Ureter (tissue), 1 donor: ENCODE results near the gene ANKS4B. TPM values are rescaled to one million over a fixed set of nuclear protein-coding genes. Genes with fewer than 3 reads are reported as not detected.
A peak's percentile ranks its signal among the peaks of the same experiment; 100 is the strongest.
"Not testable (repeated sequence)": the region's sequence is repeated elsewhere in the genome, so short reads cannot be mapped to it uniquely, and the experiment has no call there.

Source experiments
- DNase-seq: peaks from one replicate; pipeline ENCODE4 v3.0.0-alpha.2; 2020; ENCODE audit warnings: low spot score
- total RNA-seq: library from RNA; stranded (reverse); gene quantifications from one replicate; pipeline ENCODE4 v1.2.4, GENCODE V29; 2023
- donor health status: DM: yes; HTN: yes; CAD: no.

Gene ANKS4B
- total RNA-seq, 1 donor from 2014 or later, result not detected

DNA sequence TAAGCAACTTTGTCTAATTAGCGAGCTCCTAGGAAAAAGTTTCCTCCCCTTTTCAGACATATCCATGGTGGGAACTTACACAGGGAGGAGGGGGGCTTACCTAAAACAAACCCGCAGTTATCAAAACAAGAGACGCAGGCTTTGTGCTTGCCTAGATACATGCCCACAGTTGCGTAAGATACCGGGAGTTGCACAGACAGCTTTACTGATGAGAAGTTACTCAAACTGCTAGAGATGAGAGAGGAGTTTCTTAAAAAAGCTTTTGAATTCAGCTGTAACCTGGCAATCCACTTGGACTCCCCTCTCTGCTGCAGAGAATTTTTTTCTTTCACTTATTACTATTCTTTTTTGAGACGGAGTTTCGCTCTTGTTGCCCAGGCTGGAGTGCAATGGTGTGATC, 15.3 kb upstream of the ANKS4B start:
- DNase-seq, result no peak

DNA sequence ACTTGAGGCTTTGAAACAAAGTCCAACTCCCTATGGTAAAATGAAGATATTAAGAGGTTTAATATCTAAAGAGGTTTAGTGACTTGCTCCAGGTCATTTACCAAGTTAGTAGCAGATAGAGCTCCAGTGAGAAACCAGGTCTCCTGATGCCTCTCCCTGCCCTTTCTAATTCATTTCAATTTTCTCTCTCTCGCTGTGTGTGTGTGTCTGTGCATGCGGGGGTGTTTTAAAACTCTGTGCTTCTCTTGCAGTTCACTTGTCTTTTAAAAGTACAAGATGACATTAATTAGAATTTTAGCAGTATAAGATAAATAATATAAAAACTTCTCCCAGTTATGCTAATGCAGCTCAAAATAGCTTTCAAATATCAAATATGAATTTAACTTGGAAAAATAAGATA, 13.9 kb upstream of the ANKS4B start:
- DNase-seq, result no peak

DNA sequence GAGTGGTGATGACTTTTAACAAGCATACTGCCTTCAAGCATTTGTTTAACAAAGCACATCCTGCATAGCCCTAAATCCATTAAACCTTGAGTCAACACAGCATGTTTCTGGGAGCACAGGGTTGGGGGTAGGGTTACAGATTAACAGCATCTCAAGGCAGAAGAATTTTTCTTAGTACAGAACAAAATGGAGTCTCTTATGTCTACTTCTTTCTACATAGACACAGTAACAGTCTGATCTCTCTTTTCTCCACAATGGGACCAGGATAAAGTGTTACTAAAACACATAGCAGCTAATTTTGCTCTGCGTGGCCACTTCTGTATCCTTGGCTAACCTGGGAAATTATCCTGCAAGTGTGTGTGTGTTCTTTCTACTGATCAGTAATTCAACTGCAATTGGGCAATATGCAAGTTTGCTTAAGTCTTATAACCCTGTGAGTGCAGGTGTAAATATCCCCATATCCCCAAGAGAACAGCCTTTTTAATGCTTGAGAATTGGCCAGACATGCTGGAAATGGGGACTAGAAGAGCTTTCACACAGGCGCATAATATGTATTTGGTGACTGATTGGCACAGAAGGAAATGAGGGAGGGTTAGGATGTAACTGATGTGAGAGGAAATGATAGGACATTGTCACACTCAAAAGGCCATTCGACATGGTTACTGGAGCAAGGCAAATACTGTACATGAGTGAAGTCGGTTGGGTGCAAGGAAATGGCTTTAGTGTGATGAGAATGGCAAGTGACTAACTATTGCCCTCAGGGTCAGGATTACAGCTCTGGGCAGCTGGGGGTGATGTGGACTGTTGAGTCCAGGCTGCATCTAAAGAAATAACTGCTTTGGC, 10.8 kb upstream of the ANKS4B start:
- no peak for DNase-seq

DNA sequence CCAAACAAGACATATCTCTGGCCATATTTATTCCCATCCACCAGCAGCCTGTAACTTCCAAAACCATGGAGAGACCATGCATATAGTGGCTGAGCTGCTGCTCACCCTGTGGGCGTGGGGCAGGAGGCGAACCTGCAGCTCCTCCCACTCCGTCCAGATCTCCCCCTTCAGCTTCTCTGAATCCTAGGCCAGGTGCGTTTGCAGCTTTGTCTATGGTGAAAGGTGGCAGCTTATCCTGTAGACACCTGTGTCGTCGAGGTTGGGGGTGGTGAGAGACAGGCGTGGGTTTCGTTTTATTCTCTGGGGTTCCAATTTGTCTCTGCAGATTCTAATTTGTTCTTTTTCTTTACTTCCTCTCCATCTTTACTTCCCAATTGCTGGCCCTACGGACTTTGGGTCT, 9.7 kb upstream of the ANKS4B start:
- DNase-seq, result no peak

DNA sequence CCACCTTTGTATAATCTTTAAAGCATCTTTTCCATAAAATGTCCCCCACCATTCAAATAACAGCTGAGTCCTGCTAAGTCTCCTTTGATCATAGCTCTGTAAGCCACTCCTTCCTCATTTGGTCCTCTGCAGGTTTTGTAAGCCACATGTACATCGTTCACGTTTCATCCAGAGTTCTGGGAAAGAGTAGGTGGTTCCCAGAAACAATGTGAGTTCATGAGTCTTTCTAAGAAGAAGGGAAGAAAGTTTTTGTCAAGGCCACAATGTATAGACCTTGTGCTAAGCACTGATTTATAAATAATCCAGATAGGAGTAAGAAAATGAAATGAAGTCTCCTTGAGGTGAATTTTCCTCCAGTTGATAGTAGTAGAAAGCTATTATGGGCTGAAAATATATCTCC, 8.7 kb upstream of the ANKS4B start:
- DNase-seq, result no peak

DNA sequence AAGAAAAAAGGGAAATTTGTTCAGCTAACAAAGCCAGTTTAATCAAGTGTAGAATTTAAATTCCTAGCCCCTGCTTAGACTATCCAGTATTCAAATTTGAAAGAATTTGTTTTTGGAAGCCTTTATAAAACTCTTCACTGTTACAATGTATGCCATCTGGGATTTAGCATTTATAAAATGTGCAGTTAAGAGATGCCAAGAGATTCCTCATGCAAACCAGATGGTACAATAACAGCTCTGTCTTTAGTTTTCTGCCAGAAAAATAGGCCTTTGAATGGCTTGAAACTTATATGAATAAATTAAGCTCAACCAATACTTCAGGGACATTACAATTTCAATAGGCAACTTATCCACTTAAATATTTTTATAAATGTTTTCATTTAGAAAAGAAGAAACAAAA, 6.8 kb upstream of the ANKS4B start:
- no peak for DNase-seq

DNA sequence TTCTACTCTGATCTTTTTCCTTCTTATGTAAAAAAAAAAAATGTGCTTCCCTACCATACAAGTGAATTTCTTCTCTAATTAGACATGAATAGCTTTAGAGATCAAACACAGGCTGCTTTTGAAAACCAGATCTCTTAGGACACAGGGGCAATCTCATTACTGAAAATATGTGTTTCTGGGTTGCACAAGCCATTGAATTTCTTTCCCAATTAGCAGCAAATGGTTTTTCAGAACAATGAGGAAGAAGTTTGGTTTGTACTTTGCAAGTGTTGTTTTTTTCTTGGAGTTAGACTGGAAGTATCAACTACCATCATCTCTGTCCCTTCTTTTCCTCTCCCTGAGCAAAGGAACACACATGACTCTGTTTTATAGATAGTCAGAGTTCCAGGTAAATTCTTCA, 5.6 kb upstream of the ANKS4B start:
- DNase-seq, result no peak

DNA sequence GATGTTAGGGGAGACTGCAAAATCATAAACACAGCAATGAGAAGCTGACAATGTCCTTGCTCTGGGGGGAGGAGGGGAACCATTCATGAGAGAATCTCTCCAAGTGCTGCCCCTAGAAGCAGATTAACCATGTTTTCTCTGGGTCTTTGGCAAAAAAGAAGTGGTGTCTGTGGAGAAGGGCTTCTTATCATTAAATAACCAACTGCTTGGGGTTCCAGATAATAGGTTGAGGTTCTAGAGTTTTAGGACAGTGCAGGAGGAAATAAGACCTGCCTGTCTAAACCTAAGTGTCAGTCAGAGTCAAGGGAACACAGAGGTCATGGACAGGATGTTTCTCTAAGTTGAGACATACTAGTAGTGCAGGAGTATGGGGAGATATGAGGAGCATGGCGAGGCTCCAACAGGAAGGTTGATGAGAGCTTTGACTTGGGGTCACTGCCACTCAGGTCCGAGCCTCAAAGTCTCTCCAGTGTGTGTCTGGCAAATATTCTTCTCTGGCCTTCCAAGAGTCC, 5.1 kb upstream of the ANKS4B start:
- DNase-seq, result no peak

DNA sequence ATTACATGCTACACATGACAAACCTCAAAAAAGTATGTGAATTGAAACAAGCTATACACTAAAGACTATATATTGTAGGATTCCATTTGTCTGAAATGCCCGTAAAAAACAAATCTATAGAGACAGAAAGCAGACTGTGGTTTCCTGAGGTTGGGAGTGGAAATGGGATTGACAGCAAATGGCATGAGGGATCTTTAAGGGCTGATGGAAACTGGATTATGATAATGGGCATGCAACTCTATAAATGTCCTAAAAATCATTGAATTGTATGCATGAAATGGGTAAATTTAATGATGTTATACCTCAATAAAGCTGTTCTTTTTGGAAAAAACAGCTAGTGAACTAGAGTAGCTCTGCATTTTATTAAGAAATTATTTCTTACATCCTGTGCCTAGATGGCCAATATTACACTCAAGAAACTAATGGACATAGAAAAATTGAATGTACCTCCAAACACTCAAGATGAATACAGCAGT, 416 bp upstream of the ANKS4B start:
- no peak for DNase-seq

DNA sequence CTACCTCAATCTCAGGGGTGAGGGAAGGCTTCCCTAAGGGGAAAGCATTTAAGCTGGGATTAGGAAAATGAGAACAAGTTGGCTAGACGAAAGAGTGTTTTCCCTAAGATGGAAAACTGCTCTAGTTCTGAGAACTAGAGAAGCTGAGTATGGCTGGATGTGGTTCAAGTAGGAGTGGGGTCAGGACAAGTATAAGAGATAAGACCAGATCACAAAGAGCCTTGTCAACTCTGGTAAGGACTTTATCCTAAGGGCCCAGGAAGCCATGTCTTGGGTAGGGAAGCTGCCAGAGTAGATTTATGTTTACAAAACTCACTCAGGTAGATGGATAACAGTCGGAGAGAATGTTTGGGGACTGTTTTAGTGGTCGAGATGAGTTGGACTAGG, 1.7 kb downstream of the ANKS4B start:
- no peak for DNase-seq

DNA sequence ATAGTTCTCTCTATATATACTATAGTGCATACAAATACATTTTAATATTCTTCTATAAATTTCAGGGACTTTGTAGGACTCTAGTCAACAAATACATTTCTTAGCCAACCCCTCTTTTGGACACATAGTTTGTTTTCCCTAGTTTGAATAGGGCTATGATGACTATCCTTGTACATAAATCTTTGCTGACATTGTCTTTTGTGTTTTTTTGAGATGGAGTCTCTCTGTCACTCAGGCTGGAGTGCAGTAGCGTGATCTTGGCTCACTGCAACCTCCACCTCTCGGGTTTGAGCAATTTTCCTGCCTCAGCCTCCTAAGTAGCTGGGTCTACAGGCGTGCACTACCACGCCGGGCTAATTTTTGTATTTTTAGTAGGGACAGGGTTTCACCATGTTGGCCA, 3.3 kb downstream of the ANKS4B start:
- no peak for DNase-seq

DNA sequence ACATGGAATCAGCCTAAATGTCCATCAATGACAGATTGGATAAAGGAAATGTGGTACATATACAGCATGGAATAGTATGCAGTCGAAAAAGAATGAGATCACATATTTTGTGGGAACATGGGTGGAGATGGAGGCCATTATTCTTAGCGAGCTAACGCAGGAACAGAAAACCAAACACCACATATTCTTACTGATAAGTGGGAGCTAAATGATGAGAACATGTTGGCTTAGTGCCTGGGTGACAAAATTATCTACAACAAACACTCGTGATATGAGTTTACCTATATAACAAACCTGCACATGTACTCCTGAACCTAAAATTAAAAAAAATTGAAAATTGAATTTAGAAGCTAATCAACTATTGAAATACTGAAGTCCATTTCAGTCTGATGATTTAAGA, 6.1 kb downstream of the ANKS4B start:
- DNase-seq, result no peak

DNA sequence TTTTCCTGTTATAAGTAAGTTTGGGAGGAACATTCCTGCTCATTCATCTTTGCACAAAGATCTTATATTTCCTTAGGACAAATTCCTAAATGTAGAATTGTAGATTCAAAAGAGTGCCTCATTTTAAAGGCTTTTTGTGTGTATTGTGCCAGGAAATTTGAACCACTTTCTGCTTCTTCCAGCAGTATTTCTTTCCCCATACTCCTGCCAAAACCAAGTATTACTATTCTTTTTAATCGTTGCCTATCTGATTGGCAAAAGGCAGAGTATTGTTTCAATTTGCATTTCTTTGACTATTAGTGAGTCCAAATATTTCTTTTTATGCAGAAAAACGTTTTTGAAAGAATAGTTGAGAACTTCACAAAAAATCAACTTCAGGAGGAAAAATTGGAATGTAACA, 9.3 kb downstream of the ANKS4B start:
- DNase-seq, result no peak

DNA sequence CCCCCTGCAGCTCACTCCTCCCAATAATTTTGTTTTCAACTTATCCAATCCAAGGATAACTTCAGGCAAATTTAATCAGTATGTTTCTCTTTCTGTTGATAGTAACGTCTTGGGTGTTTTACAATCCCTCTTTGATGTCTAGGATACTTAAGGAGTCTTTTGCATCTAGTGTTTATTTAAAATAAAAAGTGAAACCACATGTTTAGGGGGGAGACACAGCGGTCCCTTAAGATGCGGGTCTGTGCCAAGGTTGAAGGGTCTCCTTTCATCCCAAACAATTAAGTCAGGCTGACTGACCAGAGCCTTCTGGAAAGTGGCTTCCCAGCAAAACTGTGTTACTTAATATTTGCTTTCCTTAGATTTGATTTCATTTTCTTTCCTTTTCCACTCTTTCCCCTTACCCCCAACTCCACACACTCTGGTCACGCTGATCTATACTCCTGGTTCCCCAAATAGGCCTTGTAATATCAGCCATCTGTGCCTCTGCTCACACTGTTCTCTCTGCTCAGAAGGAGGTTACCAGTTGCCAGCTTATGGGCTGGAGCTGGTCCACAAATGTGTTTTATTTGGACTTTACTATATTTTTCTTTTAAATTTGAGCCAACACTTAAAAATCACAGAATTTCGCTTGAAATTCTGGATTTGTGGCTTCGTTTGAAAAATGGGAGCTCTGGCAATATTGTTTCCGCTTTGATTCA, 11.2 kb downstream of the ANKS4B start:
- no peak for DNase-seq

DNA sequence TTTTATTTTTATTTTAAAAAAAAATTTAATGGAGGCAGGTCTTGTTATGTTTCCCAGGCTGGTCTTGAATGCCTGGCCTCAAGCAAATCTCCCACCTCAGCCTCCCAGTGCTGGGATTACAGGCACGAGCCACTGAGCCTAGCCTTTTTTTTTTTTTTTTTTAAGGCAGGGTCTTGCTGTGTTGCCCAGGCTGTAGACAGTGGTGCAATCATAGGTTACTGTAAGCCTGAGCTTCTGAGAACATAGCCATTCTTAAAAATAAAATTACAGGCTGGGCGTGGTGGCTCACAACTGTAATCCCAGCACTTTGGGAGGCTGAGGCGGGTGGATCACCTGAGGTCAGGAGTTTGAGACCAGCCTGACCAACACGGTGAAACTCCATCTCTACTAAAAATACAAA, 14.7 kb downstream of the ANKS4B start:
- DNase-seq, result not testable (repeated sequence)

DNA sequence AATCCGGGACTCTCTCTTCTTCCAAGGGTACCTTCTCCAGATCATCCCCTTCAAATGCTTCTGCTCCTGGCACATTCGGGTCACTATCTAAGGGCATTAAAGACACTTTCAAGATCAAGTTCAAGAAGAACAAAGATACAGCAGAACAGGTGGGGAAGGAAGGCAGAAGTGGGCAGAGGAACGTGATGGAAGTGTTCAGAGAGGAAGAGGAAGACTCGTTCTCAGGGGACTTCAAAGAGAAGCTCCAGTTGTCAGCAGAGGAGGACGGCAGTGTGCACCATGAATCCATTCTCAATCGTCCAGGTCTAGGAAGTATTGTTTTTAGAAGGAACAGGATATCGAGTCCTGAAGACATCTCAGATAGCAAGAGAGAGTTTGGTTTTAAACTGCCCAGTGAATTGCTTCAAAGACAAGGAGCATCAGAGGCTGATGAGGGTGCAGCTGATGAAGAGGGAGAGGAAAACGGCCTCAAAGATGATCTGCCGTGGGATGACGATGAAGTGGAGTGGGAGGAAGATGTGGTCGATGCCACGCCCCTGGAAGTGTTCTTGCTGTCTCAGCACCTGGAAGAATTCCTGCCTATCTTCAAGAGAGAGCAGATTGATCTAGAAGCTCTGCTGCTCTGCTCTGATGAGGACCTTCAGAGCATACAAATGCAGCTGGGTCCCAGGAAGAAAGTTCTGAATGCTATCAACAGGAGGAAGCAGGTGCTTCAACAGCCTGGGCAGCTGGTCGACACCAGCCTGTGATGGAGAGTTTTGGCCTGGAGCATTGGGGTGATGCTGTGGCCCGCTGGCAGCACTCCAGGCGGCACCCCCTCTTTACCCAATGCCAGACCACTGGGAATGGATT, 16.8 kb downstream of the ANKS4B start:
- no peak for DNase-seq

DNA sequence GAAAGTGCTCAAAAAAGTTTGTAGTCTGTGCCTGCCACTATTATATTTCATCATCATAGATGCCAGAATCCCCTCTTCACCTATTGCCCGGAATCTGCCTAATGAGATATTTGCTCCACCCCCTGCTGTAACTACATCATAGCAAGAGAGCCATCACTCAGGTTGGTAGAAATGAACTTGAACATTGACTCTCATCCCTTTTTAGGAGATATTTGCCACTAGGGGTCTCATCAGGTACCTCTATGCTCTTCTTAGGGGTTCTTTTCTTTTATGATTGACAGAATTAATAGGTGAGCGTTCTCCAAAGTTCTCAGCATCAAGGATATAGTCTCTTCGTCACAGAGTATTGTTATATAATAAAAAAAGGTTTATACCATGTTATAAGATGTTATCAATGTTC, 20.0 kb downstream of the ANKS4B start:
- DNase-seq, result no peak

DNA sequence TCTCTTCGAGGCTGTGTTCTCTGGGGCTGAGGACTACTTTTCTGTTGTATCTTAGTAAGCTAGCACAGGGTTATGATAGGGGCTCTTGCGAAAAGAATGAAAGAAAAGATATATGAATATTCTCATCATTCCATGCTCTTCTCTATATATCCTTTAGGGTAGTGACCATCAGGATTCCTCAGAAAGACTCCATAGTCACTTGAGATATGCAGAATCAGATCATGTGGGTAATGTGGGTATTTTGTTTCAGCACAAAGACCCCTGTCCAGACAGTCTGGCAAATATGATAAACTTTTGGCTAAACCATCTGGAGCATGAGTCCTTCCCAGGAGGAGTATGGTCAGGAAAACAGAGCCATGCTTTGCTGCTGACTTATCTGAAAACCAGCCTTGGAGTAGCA, 23.1 kb downstream of the ANKS4B start:
- no peak for DNase-seq

DNA sequence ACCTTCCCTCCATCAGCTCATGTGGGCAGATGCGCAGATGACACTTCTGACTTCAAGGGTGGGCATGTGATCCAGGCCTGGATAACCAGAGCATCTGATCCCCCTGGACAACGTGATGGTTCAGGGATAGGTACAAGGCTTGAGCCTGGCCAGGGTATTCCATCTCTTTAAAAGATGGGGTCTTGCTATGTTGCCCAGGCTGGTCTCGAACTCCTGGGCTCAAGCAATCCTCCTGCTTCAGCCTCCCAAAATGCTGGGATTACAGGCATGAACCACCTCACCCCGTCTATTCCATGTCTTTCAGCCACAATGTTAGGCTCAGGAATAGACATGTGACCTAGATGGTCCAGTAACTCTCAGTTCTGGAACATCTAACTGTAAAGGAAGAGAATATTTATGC, 23.8 kb downstream of the ANKS4B start:
- no peak for DNase-seq

DNA sequence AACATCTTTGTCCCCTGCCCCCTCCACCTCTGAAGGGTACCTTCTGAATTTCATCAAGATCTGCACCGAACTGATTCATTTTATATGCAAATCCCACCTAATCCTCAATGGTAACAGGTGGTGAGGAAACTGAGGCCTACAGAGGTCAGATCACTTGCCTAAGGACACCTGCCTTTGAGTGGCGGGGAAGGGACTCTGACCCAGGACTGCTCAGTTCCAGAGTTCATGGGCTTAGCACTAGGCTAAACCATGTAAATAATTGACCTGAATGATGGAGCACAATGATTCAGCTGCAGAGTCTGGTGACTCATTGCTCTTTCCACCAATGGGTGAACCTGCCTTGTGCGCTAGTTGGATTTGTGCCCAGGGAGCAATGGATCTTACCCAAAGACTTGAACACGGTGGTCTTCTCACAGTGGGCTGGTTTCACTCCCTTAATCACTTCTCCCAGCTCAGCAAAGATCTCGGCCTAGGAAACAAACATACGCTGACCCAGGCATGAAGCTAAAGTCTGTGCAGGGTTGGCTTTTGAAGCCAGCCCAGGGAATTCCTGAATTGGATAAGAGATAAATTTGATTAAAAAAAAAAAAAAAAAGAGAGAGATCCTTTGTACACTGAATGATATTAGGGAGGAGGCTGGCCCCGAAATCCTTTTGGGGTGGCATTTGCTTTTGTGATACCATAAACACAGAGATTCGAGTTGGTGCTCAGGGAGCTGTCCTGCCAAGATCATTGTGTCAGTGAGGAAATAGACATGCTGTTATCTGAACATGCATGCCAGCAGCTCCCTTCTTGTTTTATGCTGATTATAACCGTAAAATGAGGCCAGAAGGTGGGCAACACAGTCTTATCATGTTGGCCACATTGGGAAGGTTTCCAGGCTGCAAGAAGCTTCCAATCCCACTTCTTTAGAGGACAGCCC, 27.6 kb downstream of the ANKS4B start:
- peak; percentile 53 for DNase-seq
